Endothelial cell of umbilical vein (primary cell): ENCODE measurements around the gene GALNT10.

ENCODE experiments used
- CTCF ChIP-seq, 2 donors: IDR thresholded peaks; 1 replicate in 1 of 2; 2 replicates in 1 of 2; pipeline ENCODE4 v1.5.1; 2011; ENCODE audit warnings: low read length in 2 of 2, mild to moderate bottlenecking in 2 of 2, moderate library complexity in 2 of 2, control low read depth in 1 of 2, inconsistent platforms in 1 of 2, low read depth in 1 of 2; ENCODE audit not compliant: insufficient read depth in 1 of 2; ENCODE audit errors: extremely low read depth in 1 of 2
- GATA2 ChIP-seq: IDR thresholded peaks from 2 replicates; pipeline ENCODE4 v1.7.0; 2011; ENCODE audit warnings: low read depth, mild to moderate bottlenecking, moderate library complexity, mixed read lengths, low read length; ENCODE audit not compliant: insufficient read length, insufficient read depth
- JUN ChIP-seq: IDR thresholded peaks from 2 replicates; pipeline ENCODE4 v1.6.1; 2011; ENCODE audit warnings: borderline replicate concordance, low read depth; ENCODE audit not compliant: insufficient read length, insufficient read depth
- POLR2AphosphoS5 ChIP-seq: IDR thresholded peaks from 2 replicates; pipeline ENCODE4 v1.6.1; 2012; ENCODE audit warnings: low read depth, mild to moderate bottlenecking, control low read depth, low read length, moderate library complexity; ENCODE audit not compliant: insufficient read depth

- TF ChIP-seq CTCF (IDR thresholded peaks at IDR 0.05; ENCODE audit: extremely low read depth in 1 of 2, insufficient read depth in 1 of 2, low read depth in 1 of 2, low read length in 2 of 2) (no peak), JUN (no peak), POLR2AphosphoS5 (no peak), GATA2 (no peak)
These were observed 12.1 kb downstream of the GALNT10 start for GRCh38 chr5:154202379-154203260.
